HCT116 (cell line): ENCODE measurements around the gene SRGAP2C. TPM values are rescaled to one million over a fixed set of nuclear protein-coding genes. Genes with fewer than 3 reads are reported as not detected.
"Not testable (repeated sequence)": the region's sequence is repeated elsewhere in the genome, so short reads cannot be mapped to it uniquely, and the experiment has no call there.

Experiments used
- ATAC-seq: fragments of 200-7000 bp; cut with Tn5 transposase; 2 replicates; pipeline ENCODE4 v1.9.1; 2020; ENCODE audit warnings: mild to moderate bottlenecking, moderate library complexity
- BruUV-seq: library from RNA; stranded (reverse); fragments of 400-500 nt; replicated peaks from 2 replicates; lab custom pipeline; 2021; lab: Mats Ljungman, UMichigan
- CTCF ChIA-PET: fragments of 300-600 bp; sonication (Branson Sonifier 250); formaldehyde crosslinking; loops from one replicate; lab custom pipeline; 2021; ENCODE audit warnings: antibody characterized with exemption; lab: Charles Lee
- POLR2A ChIA-PET: fragments of 300-600, 350-600 bp; sonication (Branson Sonifier 250); formaldehyde crosslinking; loops from one replicate; lab custom pipeline; 2021; ENCODE audit warnings: antibody characterized with exemption; lab: Charles Lee
- RAD21 ChIA-PET, 2 experiments: fragments of 300-600 bp; sonication (Branson Sonifier 250); formaldehyde crosslinking; loops; one replicate each; lab custom pipeline; 2023; ENCODE audit warnings: low total read pairs in 2 of 2; ENCODE audit not compliant: uncharacterized antibody in 2 of 2, unreplicated experiment in 2 of 2, low non-redundant PET in 1 of 2; lab: Charles Lee
- DNase-seq: peaks from one replicate; pipeline ENCODE4 v3.0.0-alpha.2; 2010; ENCODE audit warnings: low read depth, low spot score
- H2AFZ ChIP-seq: fragments of 200-600 bp; shearing (Covaris generic), sonication (generic); 2 replicates; pipeline ENCODE4 v1.6.1; 2017; ENCODE audit warnings: low read depth, mixed run types, mixed read lengths, antibody characterized with exemption, low read length; ENCODE audit not compliant: poor library complexity, severe bottlenecking
- H3K27ac ChIP-seq: 2 replicates; pipeline ENCODE4 v1.5.1; 2012; ENCODE audit warnings: low read depth, low read length
- H3K27me3 ChIP-seq: fragments of 200-600 bp; sonication (generic); 2 replicates; pipeline ENCODE4 v1.6.1; 2016; ENCODE audit warnings: mixed run types, low read length, mixed read lengths; ENCODE audit not compliant: insufficient read depth
- H3K36me3 ChIP-seq, 2 experiments: fragments of 200-500 bp in 1 of 2; fragments of 200-600 bp in 1 of 2; sonication (Bioruptor generic) in 1 of 2; sonication (generic) in 1 of 2; 2 replicates each; pipeline versions ENCODE4 v1.5.1 to v1.6.1; 2014 to 2016; ENCODE audit warnings: low read length in 2 of 2, inconsistent platforms in 1 of 2, mixed read lengths in 1 of 2, mixed run types in 1 of 2; ENCODE audit not compliant: insufficient read depth in 2 of 2, control insufficient read depth in 1 of 2
- H3K4me1 ChIP-seq, 2 experiments: fragments of 200-600 bp in 1 of 2; sonication (generic) in 1 of 2; 2 replicates each; pipeline versions ENCODE4 v1.5.1 to v1.6.1; 2012 to 2017; ENCODE audit warnings: low read length in 2 of 2, inconsistent platforms in 1 of 2, mild to moderate bottlenecking in 1 of 2, mixed read lengths in 1 of 2, mixed run types in 1 of 2, moderate library complexity in 1 of 2; ENCODE audit not compliant: insufficient read depth in 2 of 2, control insufficient read depth in 1 of 2
- H3K4me2 ChIP-seq: fragments of 200-600 bp; sonication (generic); 2 replicates; pipeline ENCODE4 v1.6.1; 2017; ENCODE audit warnings: mixed run types, low read length, mixed read lengths
- H3K4me3 ChIP-seq, 2 experiments: fragments of 200-600 bp in 1 of 2; sonication (generic) in 1 of 2; replicated peaks in 1 of 2; 2 replicates each; pipeline ENCODE4 v1.5.1; 2011 to 2016; ENCODE audit warnings: low read length in 2 of 2, control low read depth in 1 of 2, low read depth in 1 of 2, mild to moderate bottlenecking in 1 of 2, mixed read lengths in 1 of 2, mixed run types in 1 of 2
- H3K79me2 ChIP-seq: fragments of 200-600 bp; sonication (generic); 2 replicates; pipeline ENCODE4 v1.6.1; 2017; ENCODE audit warnings: mild to moderate bottlenecking, mixed run types, low read length, moderate library complexity, mixed read lengths; ENCODE audit not compliant: insufficient read depth
- H3K9ac ChIP-seq: fragments of 200-600 bp; sonication (generic); 2 replicates; pipeline ENCODE4 v1.6.1; 2016; ENCODE audit warnings: low read length, mixed read lengths
- H3K9me2 ChIP-seq: fragments of 200-600 bp; sonication (generic), shearing (Covaris generic); 2 replicates; pipeline ENCODE4 v1.6.1; 2017; ENCODE audit warnings: mixed run types, mild to moderate bottlenecking, moderate library complexity; ENCODE audit not compliant: insufficient read depth
- H3K9me3 ChIP-seq, 2 experiments: fragments of 200-500 bp in 1 of 2; fragments of 200-600 bp in 1 of 2; sonication (Bioruptor generic) in 1 of 2; sonication (generic) in 1 of 2; 2 replicates each; pipeline ENCODE4 v1.6.1; 2014 to 2017; ENCODE audit warnings: low read length in 2 of 2, mixed read lengths in 2 of 2, inconsistent platforms in 1 of 2, low read depth in 1 of 2, mild to moderate bottlenecking in 1 of 2, mixed run types in 1 of 2, moderate library complexity in 1 of 2; ENCODE audit not compliant: control insufficient read depth in 1 of 2, insufficient read depth in 1 of 2
- H4K20me1 ChIP-seq: fragments of 200-600 bp; sonication (generic), shearing (Covaris generic); 2 replicates; pipeline ENCODE4 v1.6.1; 2017; ENCODE audit warnings: mixed run types, mild to moderate bottlenecking, moderate library complexity; ENCODE audit not compliant: insufficient read depth
- intact Hi-C: fragments of 100-400 bp; cut with micrococcal nuclease; formaldehyde crosslinking; loops from 2 replicates; pipeline ENCODE4 v1.10.0; 2022
- total RNA-seq: library from RNA; stranded (reverse); gene quantifications from one replicate; pipeline ENCODE4 v1.2.1, GENCODE V29; 2021; ENCODE audit not compliant: unreplicated experiment

The SRGAP2C gene
- total RNA-seq, 1 experiment from 2014 or later, result 21.3 TPM

GRCh38 chr1:121400541-121401310 is 216.0 kb downstream of the SRGAP2C start:
- H2AFZ ChIP-seq, RAD21 ChIA-PET, ATAC-seq, CTCF ChIA-PET, H3K9ac ChIP-seq, H3K79me2 ChIP-seq, H3K36me3 ChIP-seq, H3K4me3 ChIP-seq, H3K4me2 ChIP-seq, H3K9me2 ChIP-seq, H3K9me3 ChIP-seq, BruUV-seq, intact Hi-C loops, H3K4me1 ChIP-seq, DNase-seq, H3K27me3 ChIP-seq, H3K27ac ChIP-seq, POLR2A ChIA-PET, H4K20me1 ChIP-seq: not testable (repeated sequence)

- H3K9me2 ChIP-seq, H3K4me2 ChIP-seq, H3K79me2 ChIP-seq, H4K20me1 ChIP-seq, RAD21 ChIA-PET, H3K27me3 ChIP-seq, POLR2A ChIA-PET, H3K27ac ChIP-seq, H3K9me3 ChIP-seq, H3K9ac ChIP-seq, H3K36me3 ChIP-seq, ATAC-seq, CTCF ChIA-PET, H3K4me1 ChIP-seq, H3K4me3 ChIP-seq, H2AFZ ChIP-seq, BruUV-seq, intact Hi-C loops, DNase-seq: not testable (repeated sequence)
Observed at GRCh38 chr1:121401375-121401955, 216.7 kb downstream of the SRGAP2C start.

GRCh38 chr1:121403254-121403653 is 218.5 kb downstream of the SRGAP2C start:
- H3K27ac ChIP-seq, H2AFZ ChIP-seq, H3K4me2 ChIP-seq, RAD21 ChIA-PET, POLR2A ChIA-PET, H3K4me3 ChIP-seq, H3K27me3 ChIP-seq, CTCF ChIA-PET, intact Hi-C loops, H3K9ac ChIP-seq, H3K9me2 ChIP-seq, H3K4me1 ChIP-seq, ATAC-seq, H4K20me1 ChIP-seq, BruUV-seq, H3K79me2 ChIP-seq, DNase-seq, H3K36me3 ChIP-seq, H3K9me3 ChIP-seq: not testable (repeated sequence)
